SK-MEL-5 (cell line): ENCODE data around the gene DISC1. TPM values are rescaled to one million over a fixed set of nuclear protein-coding genes. Genes with fewer than 3 reads are reported as not detected.

Experiments
- DNase-seq: peaks from one replicate; pipeline ENCODE4 v3.0.0-alpha.2; 2016; ENCODE audit warnings: low read depth, low spot score
- in situ Hi-C: cut with HindIII; loops from 2 replicates; pipeline ENCODE4 v1.10.0; 2016; ENCODE audit warnings: low sequenced_read_pairs, high pct_unique_total_duplicates, low pct_unique_long_range_greater_than_20kb
- total RNA-seq: library from RNA; depleted of rRNA; stranded (reverse); fragments of >200 nt; shearing (Covaris generic); gene quantifications from 2 replicates; pipeline ENCODE4 v1.2.3, GENCODE V29; 2014

Gene DISC1
- total RNA-seq, 1 experiment from 2014 or later, result 5.4 TPM

DNA sequence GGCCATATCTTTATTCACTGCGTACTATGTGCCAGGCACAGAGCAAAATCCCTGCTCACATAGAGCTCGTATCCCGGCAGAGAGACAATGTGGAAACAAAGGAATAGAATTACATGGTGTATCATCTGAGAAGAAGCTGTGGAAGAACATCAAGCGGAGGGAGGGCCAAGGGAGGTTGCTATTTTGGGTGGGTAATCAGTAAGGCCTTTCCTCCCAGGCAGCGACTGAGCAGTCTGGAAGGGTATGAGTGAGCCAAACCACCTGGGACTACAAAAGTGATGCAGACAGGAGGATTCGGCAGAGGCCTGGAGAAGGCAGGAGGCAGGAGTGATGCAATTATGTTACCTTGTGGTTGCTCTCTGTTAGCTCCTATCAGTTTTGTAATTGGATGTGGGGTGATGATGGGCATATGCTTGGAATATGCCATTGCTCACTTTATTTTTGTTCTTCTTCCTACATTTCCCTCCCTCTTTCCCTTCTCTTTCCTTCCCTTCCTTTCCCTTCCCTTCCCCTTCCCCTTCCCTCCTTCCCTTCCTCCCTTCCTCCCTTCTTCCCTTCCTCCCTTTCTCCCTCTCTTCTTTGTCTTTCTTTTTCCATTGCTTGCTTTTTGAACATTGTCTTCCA, 172.9 kb downstream of the DISC1 start:
- DNase-seq, result no peak
- in situ Hi-C loops, result no loop called here

DNA sequence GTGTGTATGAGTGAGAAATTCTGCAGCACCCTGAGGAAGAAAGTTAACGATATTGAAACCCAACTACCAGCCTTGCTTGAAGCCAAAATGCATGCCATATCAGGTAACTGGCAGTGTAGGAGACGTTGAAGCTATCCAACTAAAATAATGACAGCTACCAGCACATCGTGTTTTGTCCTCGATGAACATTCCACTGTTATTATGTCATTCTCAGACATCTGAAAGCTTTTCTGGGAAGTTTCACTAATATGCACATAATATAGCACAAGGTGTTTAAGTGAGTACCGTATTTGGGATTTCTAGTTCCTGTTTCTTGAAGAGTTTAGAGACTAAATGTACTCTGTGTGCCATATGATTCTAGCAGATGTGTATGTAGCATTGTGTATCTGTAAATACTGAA, 173.5 kb downstream of the DISC1 start:
- in situ Hi-C loops, result no loop called here
- no peak for DNase-seq

DNA sequence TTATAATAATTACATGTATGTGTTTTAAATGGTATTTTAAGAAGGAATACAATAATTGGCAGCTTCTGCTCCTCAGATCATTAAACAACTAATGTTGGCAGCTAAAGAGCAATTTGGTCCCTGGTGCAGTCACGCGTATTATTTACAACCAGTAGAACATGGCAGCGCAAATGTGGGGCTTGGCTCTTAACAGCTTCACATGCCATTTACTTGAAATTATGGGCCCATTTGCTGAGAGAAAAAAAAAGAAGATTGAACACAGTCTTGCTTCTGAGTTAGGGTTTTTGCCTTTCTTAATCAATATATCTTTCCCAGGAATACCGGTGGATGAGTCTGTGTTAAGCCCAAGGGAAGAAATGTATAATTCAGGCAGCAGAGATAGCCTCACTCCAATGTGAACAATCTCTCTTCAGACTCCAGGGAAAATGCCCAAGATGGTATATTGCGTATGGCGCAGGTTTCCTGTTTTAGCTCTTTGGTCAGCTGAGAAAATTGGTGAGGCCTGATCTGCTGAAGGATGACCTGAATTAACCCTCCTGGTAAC, 174.5 kb downstream of the DISC1 start:
- no peak for DNase-seq
- in situ Hi-C loops, result no loop called here

DNA sequence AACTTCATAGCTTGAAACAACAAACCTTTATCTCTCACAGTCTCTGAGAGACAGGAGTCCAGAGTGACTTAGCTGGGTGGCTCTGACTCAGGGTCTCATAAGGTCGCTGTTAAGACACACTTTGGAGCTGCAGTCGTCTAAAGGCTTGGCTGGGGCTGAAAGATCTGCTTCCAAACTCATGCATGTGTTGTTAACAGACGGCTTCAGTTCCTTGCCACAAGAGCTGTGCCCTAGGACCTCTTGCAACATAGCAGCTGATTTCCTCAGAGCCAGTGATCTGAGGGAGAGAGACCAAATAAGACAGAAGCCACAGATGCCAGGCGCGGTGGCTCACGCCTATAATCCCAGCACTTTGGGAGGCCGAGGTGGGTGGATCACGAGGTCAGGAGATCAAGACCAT, 176.8 kb downstream of the DISC1 start:
- in situ Hi-C loops, result no loop called here
- DNase-seq, result no peak

DNA sequence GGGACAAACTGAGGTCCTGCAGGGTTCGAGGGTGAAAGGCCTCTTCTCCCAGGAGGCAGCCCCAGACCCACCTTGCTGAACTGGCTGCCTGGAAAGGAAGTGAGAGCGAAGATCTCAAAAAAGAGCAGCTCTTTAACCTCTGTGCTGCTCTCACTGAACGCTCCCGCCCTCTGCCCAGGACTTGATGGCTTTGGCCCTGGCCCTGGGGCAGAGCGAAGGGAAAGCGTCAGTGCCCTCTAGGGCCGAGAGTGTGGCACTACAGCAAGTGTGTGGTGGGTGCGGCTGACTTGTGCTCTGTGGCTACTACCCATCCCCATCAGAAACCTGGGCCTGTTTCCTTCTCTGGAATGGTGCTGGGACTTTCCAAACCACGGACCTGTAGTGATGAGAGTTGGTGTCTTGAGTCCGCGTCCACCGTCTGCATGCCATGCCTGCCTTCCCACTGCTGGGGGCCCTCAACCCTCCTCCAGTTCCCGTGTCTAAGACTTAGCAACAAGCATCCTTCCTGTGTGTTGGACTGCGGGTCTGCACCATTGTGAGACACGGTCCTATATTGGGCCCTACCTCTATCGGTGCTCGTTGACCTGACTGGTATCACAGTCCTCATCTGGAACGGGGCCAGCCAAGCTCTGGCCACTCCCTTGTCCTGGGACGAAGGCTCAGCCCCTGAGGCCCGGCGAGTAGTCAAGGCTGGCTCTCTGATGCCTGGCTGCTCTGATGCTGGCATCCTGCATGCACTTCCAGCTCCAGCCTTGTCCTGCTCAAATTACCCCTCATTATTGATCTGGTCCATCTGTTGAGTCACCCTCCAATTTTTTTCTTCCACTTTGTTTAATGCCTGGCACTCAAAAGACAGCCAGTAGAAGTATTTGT, 180.3 kb downstream of the DISC1 start:
- DNase-seq, result peak; percentile 81
- in situ Hi-C loops, result no loop called here

DNA sequence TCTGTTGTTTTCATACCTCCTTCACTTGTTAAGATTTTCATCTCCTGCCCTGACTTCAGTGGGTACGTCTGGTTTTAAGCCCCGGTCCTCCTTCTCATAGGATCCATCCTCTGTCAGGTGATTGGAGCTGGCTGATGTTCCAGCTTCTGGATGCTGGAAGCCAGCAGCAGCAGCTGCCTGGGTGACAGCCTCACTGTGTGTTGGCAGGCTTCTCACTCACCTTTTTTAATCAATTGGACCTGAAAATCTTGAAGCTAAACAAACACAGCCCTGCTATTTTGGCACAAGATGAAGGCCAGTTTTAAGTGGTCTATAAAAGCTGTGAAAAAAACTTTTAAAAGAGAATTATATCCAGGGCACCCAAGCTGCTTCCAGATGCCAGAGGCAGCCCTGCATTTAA, 181.0 kb downstream of the DISC1 start:
- in situ Hi-C loops, result no loop called here
- no peak for DNase-seq

DNA sequence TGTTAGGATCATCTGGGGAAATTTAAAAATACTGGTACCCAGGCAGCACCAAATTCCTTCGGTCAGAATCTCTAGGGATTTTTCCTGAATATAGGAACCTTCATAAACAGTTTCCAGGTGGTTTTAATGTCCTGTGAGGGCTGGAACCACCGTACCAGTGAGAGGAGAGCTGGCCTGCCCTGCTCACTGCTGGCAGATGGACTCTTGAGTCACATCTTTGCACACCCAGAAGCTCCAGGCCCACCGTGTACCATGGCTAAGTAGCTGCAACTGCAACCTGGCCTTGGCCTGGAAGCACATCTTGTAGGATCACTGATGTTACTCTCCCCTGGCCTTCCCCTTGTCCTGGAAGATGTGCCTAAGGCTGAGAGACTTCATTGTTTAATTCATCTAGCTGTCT, 181.5 kb downstream of the DISC1 start:
- DNase-seq, result no peak
- in situ Hi-C loops, result no loop called here

DNA sequence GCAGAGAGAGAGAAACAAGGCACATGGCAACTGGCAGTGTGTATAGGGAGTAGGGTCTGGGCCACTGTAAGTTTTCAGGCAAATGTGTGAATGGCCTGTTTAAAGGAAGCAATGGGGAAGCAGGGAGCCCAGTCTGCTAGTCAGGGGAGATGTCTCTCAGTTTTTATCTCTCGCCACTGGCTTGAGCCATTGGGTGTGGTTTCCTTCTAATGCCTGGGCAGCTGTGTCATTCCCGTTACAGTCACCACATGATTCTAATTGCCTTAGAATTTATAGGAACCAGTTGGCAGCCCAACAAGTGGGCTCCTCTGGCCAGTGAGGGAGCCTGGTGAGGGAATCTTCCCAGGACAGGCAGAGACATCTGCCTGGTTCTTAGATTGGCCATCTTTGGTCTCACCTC, 182.4 kb downstream of the DISC1 start:
- peak; percentile 4 for DNase-seq
- in situ Hi-C loops, result no loop called here

DNA sequence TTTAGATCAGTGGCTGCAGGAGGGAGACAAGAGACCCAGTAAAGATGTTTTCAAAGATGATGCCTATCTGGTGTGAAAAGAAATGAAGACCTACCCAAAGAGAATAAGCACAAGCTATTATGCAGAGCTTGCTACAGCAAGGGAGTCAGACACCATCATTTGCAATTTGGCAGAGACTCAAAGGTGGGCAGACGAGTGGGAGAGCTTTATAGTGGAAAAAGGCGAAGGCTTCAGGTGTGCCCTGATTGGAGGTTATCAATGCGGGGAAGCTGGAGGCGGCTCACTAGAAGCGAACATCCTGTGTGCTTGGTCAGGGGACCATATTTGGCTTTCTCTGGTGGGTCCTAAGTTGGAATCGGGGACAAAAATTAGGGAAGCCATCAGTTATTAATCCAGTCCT, 183.8 kb downstream of the DISC1 start:
- no peak for DNase-seq
- in situ Hi-C loops, result no loop called here

DNA sequence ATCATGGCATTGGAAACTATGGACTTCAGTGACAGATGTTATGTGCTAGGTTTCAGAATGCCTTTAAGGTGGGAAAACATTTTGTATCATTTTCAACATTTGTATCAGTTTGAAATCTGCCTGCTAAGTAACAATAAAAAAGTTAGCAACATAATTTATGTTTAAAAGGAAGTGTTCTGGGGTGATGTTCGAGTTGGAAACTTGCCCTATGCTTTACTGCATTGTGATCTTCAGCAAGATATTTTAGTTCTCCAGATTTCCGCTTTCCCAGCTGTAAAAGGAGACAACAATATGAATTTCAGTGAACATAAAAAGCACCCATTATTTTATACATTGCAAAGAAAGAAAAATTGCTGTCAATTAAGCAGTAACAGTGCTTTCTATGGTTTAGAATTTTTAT, 187.4 kb downstream of the DISC1 start:
- in situ Hi-C loops, result no loop called here
- DNase-seq, result no peak

DNA sequence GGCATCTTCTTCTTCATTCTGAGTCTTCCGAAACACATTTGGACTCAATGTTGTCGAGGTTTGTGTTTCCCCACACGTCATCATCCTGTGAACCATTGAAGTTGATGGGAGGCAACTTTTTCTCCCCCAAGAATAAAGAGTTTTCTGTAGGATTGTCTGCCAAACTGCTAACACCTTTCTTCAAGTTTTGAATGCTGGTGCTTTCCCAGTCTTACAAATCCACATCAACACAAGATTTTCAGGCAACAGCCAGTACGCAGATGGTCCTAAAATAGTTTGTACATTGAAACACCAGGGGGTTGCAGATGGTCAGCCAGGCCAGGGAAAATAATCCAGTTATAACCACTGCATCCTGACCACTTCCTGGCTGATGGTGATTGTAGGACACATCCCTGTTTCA, 187.9 kb downstream of the DISC1 start:
- DNase-seq, result no peak
- in situ Hi-C loops, result no loop called here

DNA sequence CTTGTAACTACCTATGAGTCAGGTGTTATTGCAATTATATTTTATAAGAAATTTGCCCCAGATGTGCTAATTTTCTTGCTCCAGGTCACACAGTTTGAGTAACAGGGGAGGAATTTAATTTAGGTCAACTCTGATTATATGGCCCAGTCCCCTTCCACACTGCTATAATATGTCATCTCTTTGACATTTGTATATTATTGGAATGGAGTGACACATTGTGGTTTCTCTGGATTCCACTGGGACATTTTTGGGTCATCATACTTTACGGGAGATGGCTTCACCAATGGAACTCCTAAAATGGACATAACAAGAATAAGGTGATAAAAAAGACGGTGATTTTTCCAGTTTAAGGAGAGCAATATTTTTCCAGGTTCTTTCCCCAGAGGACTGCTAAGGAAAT, 191.2 kb downstream of the DISC1 start:
- no peak for DNase-seq
- in situ Hi-C loops, result no loop called here

DNA sequence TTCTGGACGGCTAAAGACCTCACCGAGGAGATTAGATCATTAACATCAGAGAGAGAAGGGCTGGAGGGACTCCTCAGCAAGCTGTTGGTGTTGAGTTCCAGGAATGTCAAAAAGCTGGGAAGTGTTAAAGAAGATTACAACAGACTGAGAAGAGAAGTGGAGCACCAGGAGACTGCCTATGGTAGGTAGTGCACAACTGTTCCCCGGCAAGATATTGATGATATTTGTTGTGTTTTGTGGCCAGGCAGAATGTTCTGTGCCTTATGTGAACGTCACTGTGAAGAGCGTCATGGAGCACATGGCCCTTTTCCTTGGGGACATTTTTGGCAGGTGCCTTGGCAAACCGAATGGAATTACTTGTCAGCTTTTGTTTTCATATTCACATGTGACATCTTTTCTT, 191.7 kb downstream of the DISC1 start:
- no peak for DNase-seq

DNA sequence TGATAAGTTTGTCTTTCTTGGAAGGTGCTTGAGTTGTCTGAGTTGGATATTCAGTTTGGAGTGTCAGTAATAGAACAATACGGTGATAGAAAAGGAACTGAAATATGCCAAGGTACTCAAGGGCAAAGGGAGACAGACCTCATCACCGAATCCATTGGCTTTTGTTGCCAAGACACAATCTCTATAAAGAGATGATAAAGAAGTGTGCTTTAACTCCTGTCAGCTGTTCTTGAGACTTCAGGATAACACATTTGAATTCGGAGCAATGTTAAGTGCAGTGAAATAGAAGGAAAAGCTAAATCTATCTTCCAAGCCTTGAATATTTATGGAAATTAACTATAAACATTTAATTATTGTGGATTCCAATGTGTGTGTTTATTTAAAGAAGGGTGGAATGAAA, 194.7 kb downstream of the DISC1 start:
- in situ Hi-C loops, result no loop called here
- no peak for DNase-seq

More for the DNA sequence above, 191.7 kb downstream of the DISC1 start:
- in situ Hi-C loops, result no loop called here

DNA sequence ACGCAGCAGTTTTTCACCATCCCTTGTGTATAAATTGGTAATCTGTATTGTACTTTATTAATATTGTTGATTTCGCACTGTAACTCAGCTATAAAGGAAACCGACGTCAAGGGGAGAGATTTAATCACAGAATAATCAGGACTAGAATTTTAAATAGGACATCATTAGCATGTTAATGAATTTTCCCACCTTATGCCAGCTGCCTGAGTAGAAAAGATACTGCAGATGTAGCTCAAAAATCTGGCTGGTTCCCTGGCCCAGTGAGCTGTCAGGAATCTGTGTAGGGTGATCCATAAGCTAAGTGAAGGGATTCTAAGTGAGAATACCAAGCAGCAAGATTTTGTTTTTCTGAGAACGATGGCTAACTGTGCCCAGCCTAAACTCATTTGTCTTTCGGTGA, 195.5 kb downstream of the DISC1 start:
- in situ Hi-C loops, result no loop called here
- no peak for DNase-seq

DNA sequence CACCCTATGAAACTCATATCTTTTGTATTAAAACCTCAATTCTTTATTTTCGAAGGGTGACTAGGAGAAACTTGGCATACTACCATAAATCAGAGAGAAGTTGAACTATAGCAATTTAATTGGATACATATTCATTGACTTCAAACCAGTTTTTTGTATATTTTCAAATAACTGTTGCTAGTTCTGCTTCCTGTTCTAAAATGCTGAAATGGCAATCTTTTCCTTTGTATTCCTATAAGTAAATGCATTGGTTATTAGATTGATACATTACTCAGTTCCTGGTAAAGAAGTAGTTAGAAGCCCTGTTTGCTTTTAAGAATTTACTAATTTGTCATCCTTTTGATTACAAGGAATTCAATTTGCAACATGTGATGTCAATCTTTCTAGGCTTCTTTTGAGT, 200.0 kb downstream of the DISC1 start:
- DNase-seq, result no peak
- in situ Hi-C loops, result no loop called here

DNA sequence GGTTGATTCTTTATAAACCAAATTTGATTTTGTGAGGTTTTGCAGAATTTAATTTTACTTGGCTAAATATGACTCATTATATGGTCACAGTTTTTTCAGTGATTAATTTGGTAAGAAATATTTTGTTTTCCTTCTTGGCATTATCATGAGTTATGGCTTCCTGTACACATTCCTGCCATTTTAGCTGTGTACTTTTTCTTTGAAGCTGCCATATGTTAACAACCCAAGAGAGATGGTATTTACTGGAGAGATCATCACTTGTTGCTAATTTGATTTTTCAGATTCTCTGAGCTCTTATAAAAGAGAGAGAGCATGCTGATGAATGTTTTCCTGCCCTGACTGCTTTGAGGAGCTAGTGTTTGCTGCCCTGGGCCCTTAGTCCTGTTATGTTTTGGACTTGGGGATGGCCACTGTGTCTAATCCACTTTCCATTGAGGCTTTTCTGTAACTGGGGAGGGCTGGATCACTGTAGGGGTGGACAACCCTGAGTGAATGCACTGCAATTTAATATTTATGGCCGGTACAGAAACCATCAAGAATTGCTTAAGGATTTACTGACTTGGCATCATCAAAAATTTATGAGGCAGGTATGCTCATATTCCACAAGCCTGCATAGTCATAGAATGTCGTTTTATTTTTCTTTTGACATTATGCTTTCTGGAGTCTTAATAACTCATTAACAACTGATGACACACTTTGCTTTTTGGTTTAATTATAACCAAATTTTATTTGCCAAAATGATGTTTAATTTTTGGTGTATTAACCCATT, 200.9 kb downstream of the DISC1 start:
- in situ Hi-C loops, result no loop called here
- no peak for DNase-seq

DNA sequence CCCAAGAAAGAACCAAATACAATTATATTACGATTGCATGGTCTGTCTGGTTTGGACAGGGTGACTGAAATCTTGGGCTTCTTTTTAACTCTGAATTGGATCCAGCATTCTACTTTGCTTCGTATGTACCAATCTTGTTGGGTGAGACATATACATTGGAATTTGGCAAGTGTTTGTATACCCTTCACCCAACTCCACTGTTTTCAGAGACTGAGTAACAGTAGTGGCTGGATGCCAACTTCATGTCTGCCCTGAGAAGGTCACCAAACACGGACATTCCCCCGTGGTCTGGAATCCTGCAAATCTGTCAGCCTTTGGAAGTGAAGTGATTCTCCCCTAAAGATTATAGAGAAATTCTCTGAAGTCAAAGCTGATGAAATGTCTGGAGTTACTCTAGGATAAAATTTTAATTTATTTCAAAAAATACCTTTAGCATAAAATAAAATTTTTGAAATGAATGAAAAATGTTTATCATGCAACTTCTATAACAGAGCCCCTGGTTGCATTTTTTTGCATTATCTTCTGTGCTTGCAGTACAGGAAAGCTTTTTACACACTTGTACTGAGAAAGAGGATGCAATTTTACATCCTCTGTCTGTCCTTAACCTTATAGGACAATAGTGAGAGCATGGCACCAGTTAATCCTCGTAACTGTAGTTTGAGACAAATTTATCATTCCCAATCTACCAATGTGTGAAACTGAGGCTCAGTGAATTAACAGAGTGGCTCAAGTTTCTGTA, 201.8 kb downstream of the DISC1 start:
- in situ Hi-C loops, result no loop called here
- peak; percentile 42 for DNase-seq
